H9 (cell line): ENCODE measurements around the gene LIN7A. TPM values are rescaled to one million over a fixed set of nuclear protein-coding genes. Genes with fewer than 3 reads are reported as not detected.

Source experiments
- DNase-seq: peaks from one replicate; pipeline ENCODE4 v3.0.0-alpha.2; 2017
- H2AFZ ChIP-seq: one replicate; pipeline ENCODE4 v1.6.1; 2013; ENCODE audit warnings: mild to moderate bottlenecking, low read length, control low read depth, moderate library complexity
- H2AK5ac ChIP-seq: 2 replicates; pipeline ENCODE4 v1.6.1; 2013; ENCODE audit warnings: low read length, control low read depth, mixed read lengths; ENCODE audit not compliant: insufficient read length
- H2BK120ac ChIP-seq: one replicate; pipeline ENCODE4 v1.6.1; 2013; ENCODE audit warnings: low read depth, mild to moderate bottlenecking, low read length, control low read depth, inconsistent platforms; ENCODE audit not compliant: poor library complexity, severe bottlenecking
- H2BK12ac ChIP-seq: 2 replicates; pipeline ENCODE4 v1.6.1; 2013; ENCODE audit warnings: low read length, control low read depth, mixed read lengths, low read depth; ENCODE audit not compliant: insufficient read length
- H2BK15ac ChIP-seq: 2 replicates; pipeline ENCODE4 v1.6.1; 2013; ENCODE audit warnings: low read depth, low read length, control low read depth
- H2BK20ac ChIP-seq: one replicate; pipeline ENCODE4 v1.6.1; 2013; ENCODE audit warnings: low read depth, mild to moderate bottlenecking, low read length, control low read depth, inconsistent platforms; ENCODE audit not compliant: poor library complexity, severe bottlenecking
- H2BK5ac ChIP-seq: 2 replicates; pipeline ENCODE4 v1.6.1; 2013; ENCODE audit warnings: low read length, control low read depth, mixed read lengths; ENCODE audit not compliant: insufficient read length
- H3K14ac ChIP-seq: 2 replicates; pipeline ENCODE4 v1.6.1; 2013; ENCODE audit warnings: low read length, control low read depth; ENCODE audit not compliant: insufficient read depth
- H3K18ac ChIP-seq: 2 replicates; pipeline ENCODE4 v1.6.1; 2013; ENCODE audit warnings: low read depth, mild to moderate bottlenecking, mixed read lengths, low read length, control low read depth; ENCODE audit not compliant: insufficient read length
- H3K23ac ChIP-seq: 2 replicates; pipeline ENCODE4 v1.6.1; 2013; ENCODE audit warnings: low read length, control low read depth, mixed read lengths, low read depth; ENCODE audit not compliant: insufficient read length
- H3K23me2 ChIP-seq: 2 replicates; pipeline ENCODE4 v1.6.1; 2013; ENCODE audit warnings: low read depth, mild to moderate bottlenecking, mixed read lengths, low read length, control low read depth; ENCODE audit not compliant: insufficient read length, poor library complexity, severe bottlenecking
- H3K27ac ChIP-seq: 2 replicates; pipeline ENCODE4 v1.5.1; 2013; ENCODE audit warnings: low read length, control low read depth, mixed read lengths, low read depth; ENCODE audit not compliant: insufficient read length
- H3K27me3 ChIP-seq: 2 replicates; pipeline ENCODE4 v1.6.1; 2013; ENCODE audit warnings: low read length, control low read depth, inconsistent platforms; ENCODE audit not compliant: insufficient read depth
- H3K4ac ChIP-seq: 2 replicates; pipeline ENCODE4 v1.6.1; 2013; ENCODE audit warnings: low read depth, mild to moderate bottlenecking, control low read depth, inconsistent platforms, low read length, moderate library complexity
- H3K4me1 ChIP-seq: 2 replicates; pipeline ENCODE4 v1.6.1; 2013; ENCODE audit warnings: low read length, control low read depth, inconsistent platforms; ENCODE audit not compliant: insufficient read depth
- H3K4me2 ChIP-seq: 2 replicates; pipeline ENCODE4 v1.6.1; 2013; ENCODE audit warnings: low read length, control low read depth, mixed read lengths; ENCODE audit not compliant: insufficient read length, insufficient read depth
- H3K56ac ChIP-seq: 2 replicates; pipeline ENCODE4 v1.6.1; 2013; ENCODE audit warnings: low read depth, mild to moderate bottlenecking, mixed read lengths, low read length, control low read depth; ENCODE audit not compliant: insufficient read length
- H3K79me1 ChIP-seq: 2 replicates; pipeline ENCODE4 v1.6.1; 2013; ENCODE audit warnings: low read depth, mild to moderate bottlenecking, moderate library complexity, low read length, control low read depth, inconsistent platforms; ENCODE audit not compliant: insufficient read depth, poor library complexity, severe bottlenecking
- H3K79me2 ChIP-seq: 2 replicates; pipeline ENCODE4 v1.6.1; 2013; ENCODE audit warnings: low read length, control low read depth, inconsistent platforms; ENCODE audit not compliant: insufficient read depth
- H3K9ac ChIP-seq: 2 replicates; pipeline ENCODE4 v1.6.1; 2013; ENCODE audit warnings: low read length, control low read depth, mixed read lengths; ENCODE audit not compliant: insufficient read length; ENCODE audit errors: extremely low read depth
- H3K9me3 ChIP-seq: one replicate; pipeline ENCODE4 v1.6.1; 2013; ENCODE audit warnings: low read depth, low read length, inconsistent platforms; ENCODE audit not compliant: control insufficient read depth
- H3T11ph ChIP-seq: one replicate; pipeline ENCODE4 v1.6.1; 2013; ENCODE audit warnings: mild to moderate bottlenecking, low read length, control low read depth, inconsistent platforms
- H4K20me1 ChIP-seq: one replicate; pipeline ENCODE4 v1.6.1; 2013; ENCODE audit not compliant: control insufficient read depth, insufficient read length, insufficient read depth
- H4K5ac ChIP-seq: 2 replicates; pipeline ENCODE4 v1.6.1; 2013; ENCODE audit warnings: low read depth, mild to moderate bottlenecking, mixed read lengths, low read length, control low read depth; ENCODE audit not compliant: insufficient read length
- H4K8ac ChIP-seq: replicated peaks from 2 replicates; pipeline ENCODE4 v1.6.1; 2013; ENCODE audit warnings: low read length, control low read depth, mixed read lengths, low read depth; ENCODE audit not compliant: insufficient read length
- H4K91ac ChIP-seq: 2 replicates; pipeline ENCODE4 v1.6.1; 2013; ENCODE audit warnings: low read depth, mild to moderate bottlenecking, moderate library complexity, mixed read lengths, low read length, control low read depth; ENCODE audit not compliant: insufficient read length
- H3K27ac Mint-ChIP-seq, 3 experiments: 2 replicates in 2 of 3; 3 replicates in 1 of 3; pipeline ENCODE4 v1.8.0; 2020 to 2021; ENCODE audit warnings: mixed read lengths in 3 of 3, mild to moderate bottlenecking in 1 of 3, moderate library complexity in 1 of 3
- H3K27me3 Mint-ChIP-seq: 2 replicates; pipeline ENCODE4 v1.8.0; 2021; ENCODE audit warnings: low read depth, mild to moderate bottlenecking, moderate library complexity, mixed read lengths
- H3K36me3 Mint-ChIP-seq, 3 experiments: 2 replicates in 2 of 3; 3 replicates in 1 of 3; pipeline ENCODE4 v1.8.0; 2020 to 2021; ENCODE audit warnings: low read depth in 3 of 3, mixed read lengths in 3 of 3; ENCODE audit not compliant: insufficient read depth in 1 of 3
- H3K4me1 Mint-ChIP-seq, 2 experiments: 2 replicates each; pipeline ENCODE4 v1.8.0; 2020; ENCODE audit warnings: mixed read lengths in 2 of 2
- H3K4me3 Mint-ChIP-seq, 2 experiments: 2 replicates in 1 of 2; 3 replicates in 1 of 2; pipeline ENCODE4 v1.8.0; 2020 to 2021; ENCODE audit warnings: mild to moderate bottlenecking in 2 of 2, mixed read lengths in 2 of 2, moderate library complexity in 1 of 2
- H3K9me3 Mint-ChIP-seq, 2 experiments: 2 replicates in 1 of 2; 3 replicates in 1 of 2; pipeline ENCODE4 v1.8.0; 2020; ENCODE audit warnings: mild to moderate bottlenecking in 2 of 2, mixed read lengths in 2 of 2, moderate library complexity in 1 of 2
- WGBS: extraction: QIAGEN DNeasy Blood & Tissue Kit; methylation state at CpG from one replicate; pipeline ENCODE4 v1.1.7; 2013; ENCODE audit warnings: missing lambda C conversion rate, low lambda C conversion rate, mixed read lengths; ENCODE audit not compliant: insufficient read length; ENCODE audit errors: extremely low coverage; 5-methylcytosine and 5-hydroxymethylcytosine counted together
- total RNA-seq: library from RNA; stranded (reverse); gene quantifications from 2 replicates; pipeline ENCODE4 v1.2.1, GENCODE V29; 2021
- TF ChIP-seq, protein P1 (sequence below): fragments of 200-600 bp; sonication (generic); conservative IDR thresholded peaks from 3 replicates; pipeline ENCODE4 v1.8.0; 2021; ENCODE audit warnings: antibody characterized with exemption, mild to moderate bottlenecking

LIN7A gene
- total RNA-seq, 1 experiment from 2014 or later: 18.3 TPM

DNA sequence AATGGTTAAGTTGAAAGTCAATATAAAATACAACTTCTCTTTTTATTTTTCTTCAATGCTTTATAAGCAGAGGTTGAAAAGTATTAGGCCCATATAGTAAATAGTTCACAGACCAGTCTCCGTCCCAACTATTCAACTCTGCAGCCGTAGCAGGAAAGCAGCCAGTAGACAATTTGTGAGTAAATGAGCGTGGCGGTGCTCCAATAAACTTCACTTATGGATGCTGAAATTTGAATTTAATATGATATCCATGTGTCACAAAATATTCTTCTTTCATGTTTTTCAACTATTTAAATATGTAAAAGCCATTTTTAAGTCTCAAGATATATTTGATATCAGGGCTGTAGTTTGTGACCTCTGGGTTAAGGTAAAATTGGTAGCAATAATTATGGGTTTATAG lies 17.7 kb downstream of the LIN7A start:
- Histone ChIP-seq H2BK5ac (no peak overlapping the region), H3K23ac (no peak overlapping the region), H3K4me1 (no peaks in the 10 kb centered on the region), H3K56ac (no peak overlapping the region), H3K4ac (no peak overlapping the region), H4K5ac (no peak overlapping the region), H3K27me3 (no peaks in the 10 kb centered on the region), H4K20me1 (no peaks in the 10 kb centered on the region), H4K8ac (no peak overlapping the region), H3K18ac (no peak overlapping the region), H3K9me3 (no peaks in the 10 kb centered on the region), H2AFZ (no peak overlapping the region), H2BK12ac (no peak overlapping the region), H3K9ac (no peak overlapping the region), H3T11ph (no peak overlapping the region), H3K79me1 (no peaks in the 10 kb centered on the region), H4K91ac (no peak overlapping the region), H2BK120ac (no peak overlapping the region), H3K23me2 (no peaks in the 10 kb centered on the region), H2BK20ac (no peak overlapping the region), H3K27ac (no peak overlapping the region), H3K14ac (no peak overlapping the region), H2BK15ac (no peak overlapping the region), H2AK5ac (no peak overlapping the region), H3K4me2 (no peak overlapping the region), H3K79me2 (0 out of 2 replicates have a peak, but pooled peaks cover 2% of the 10 kb centered on the region)
- TF ChIP-seq, protein P1, sequence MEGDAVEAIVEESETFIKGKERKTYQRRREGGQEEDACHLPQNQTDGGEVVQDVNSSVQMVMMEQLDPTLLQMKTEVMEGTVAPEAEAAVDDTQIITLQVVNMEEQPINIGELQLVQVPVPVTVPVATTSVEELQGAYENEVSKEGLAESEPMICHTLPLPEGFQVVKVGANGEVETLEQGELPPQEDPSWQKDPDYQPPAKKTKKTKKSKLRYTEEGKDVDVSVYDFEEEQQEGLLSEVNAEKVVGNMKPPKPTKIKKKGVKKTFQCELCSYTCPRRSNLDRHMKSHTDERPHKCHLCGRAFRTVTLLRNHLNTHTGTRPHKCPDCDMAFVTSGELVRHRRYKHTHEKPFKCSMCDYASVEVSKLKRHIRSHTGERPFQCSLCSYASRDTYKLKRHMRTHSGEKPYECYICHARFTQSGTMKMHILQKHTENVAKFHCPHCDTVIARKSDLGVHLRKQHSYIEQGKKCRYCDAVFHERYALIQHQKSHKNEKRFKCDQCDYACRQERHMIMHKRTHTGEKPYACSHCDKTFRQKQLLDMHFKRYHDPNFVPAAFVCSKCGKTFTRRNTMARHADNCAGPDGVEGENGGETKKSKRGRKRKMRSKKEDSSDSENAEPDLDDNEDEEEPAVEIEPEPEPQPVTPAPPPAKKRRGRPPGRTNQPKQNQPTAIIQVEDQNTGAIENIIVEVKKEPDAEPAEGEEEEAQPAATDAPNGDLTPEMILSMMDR: no peak
- no CpG with 5 or more reads among the region's 4 CpGs for WGBS
- no peaks in the 10 kb centered on the region for H3K27me3 Mint-ChIP-seq
- H3K4me3 Mint-ChIP-seq: no peak overlapping the region
- no peak for DNase-seq
- no peaks in the 10 kb centered on the region for H3K9me3 Mint-ChIP-seq
- H3K27ac Mint-ChIP-seq: no peak overlapping the region
- H3K4me1 Mint-ChIP-seq: no peaks in the 10 kb centered on the region
- H3K36me3 Mint-ChIP-seq: no peaks in the 10 kb centered on the region
